Raji (cell line): Measurements from ENCODE around the gene MAPK11.

Experiments
- POLR2A ChIP-seq: IDR thresholded peaks from 2 replicates; pipeline ENCODE4 v1.6.1; 2011; ENCODE audit warnings: low read depth, low read length, control low read depth; ENCODE audit not compliant: insufficient read depth

Gene MAPK11

DNA sequence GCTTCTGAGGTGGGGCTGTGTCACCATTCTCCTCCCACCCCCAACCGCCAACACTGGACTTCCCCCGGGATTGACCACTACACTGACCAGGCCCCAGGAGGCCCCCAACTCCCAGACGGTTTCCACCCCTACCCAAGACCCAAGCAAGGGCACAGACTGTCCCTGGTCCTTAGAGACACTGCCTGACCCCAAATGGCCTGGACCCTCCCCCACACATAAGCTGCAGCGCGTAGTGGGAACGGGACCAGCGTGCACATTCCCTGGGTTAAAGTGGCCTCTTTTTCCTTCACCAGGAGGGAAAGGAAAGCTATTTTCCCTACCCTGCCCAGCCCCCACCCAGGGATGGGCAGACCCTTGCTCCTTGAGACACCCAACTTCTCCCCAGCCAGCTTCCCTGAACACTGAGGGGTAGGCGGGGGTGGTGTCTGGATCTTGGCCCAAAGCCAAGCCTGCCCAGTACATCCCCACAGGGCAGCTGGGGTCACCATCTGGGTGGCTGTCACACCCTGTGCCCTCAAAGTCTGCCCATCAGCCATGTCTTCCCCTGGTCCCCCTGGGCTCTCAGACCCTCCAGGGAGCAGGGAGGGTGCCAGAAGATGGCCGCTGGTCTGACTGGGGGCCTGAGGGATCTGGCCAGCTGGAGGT, 7.1 kb downstream of the MAPK11 start:
- TF ChIP-seq POLR2A, result no peak

- TF ChIP-seq POLR2A, result no peak
Observed at GRCh38 chr22:50262460-50262911, 7.7 kb downstream of the MAPK11 start.

DNA sequence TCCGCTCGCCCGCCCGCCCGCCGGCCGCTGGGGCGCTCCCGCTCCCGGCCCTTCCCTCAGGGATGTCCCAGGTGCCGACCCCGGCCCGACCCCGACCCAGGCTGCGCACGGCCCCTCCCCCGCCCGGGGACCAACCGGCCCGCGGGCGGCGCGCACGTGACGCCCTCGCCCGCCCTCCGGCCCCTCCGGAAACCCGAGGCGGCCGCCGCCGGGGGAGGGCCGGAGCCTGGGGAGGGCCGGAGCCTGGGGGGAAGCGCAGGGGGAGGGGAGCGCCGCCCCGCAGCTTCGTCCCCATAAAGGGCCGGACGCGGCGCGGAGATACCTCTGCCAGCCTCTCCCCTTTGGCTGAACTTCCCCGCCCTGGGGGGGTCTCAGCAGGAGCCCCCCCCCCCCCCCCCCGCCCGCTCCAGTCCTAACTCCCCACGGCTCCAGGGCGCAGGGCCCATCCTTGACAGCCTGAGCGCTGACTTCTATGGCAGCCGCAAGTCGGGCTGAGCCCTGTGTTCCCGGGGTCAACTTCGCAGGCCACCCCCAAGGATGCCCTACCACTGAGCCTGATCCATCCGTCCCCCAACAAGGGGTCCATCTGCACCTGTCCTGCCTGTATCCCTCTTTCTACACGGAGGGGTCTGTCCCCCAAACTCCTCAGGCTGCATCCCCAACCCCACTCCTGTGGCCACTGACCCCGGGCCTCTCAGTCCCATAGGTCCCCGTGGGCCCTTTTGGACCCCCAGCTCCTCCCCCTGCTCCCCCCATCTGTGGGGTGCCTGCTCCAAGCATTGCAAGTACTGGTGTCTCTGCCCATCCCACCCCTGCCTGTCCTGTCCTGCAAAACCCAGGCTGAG, 8.3 kb downstream of the MAPK11 start, which contains the start of gene MAPK12:
Gene MAPK12, minus strand, starts transcription at position 69 of the 845 bp plus-strand sequence. CDS start 174 bp downstream, outside the sequence.
- 0 out of 2 replicates have a peak, but pooled peaks have one; percentile 2 for TF ChIP-seq POLR2A

GRCh38 chr22:50260801-50261614, 9.2 kb downstream of the MAPK11 start:
- peak; percentile 64 for TF ChIP-seq POLR2A

GRCh38 chr22:50260434-50260800, 9.8 kb downstream of the MAPK11 start:
- no peak for TF ChIP-seq POLR2A

DNA sequence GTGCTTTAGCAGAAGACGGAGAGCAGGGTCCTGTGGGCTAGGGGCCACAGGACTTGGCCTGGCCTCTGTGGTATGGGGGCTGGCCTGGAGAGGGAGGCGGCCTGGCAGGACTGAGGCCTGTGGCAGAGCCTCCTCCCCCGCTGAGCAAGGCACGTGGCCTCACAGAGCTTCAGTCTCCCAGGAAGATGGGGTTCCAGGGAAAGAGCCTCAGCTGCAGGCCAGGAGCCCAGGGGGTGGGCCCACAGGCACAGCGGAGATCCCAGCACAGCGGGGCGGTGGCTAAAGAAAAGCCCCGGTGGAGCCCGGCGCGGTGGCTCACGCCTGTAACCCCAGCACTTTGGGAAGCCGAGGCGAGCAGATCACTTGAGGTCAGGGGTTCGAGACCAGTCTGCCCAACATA, 10.9 kb downstream of the MAPK11 start:
- no peak for TF ChIP-seq POLR2A

- no peak for TF ChIP-seq POLR2A
Observed at GRCh38 chr22:50258361-50259292, 11.6 kb downstream of the MAPK11 start.

DNA sequence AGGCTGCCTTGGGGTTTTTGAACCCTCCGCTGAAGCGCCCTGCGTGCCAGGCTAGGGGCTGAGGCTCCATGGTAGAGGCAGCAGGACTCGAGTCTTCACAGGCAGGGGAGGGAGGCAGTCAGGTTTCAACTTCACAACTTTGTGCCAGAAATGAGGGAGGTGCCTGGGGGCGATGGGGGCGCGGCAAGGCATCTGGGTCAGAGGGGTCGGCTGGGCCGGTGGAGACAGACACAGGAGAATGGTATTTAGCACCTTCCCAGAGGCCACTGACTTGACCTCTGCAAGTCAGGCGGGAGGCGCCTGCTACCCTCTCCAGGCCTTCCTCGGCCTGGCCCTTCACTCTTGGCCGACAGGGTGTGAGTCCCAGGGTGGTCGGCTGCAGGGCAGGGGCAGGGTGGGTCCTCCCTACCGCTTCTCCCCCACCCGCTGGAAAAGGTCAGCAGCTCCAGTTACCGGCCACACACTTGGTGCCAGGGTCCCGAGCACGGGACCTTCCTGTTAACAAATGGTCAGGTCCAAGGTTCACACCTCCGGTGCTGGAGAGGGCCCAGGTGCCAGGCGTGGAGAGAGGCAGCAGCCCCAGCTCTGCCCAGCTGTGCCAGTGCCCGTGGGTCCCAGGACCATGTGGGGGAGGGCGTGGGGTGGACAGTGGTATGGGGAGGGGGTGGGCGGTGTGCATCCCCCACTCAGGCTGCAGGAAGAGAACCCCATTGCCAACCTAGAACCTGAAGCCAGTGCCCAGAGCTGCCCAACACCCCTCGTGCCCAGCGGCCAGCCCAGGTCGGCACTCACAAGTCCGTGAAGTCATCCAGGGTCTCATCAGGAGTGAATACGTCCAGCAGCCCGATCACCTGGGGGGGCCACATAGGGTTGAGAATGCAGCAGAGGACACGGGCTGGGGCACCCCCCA, 12.5 kb downstream of the MAPK11 start:
- no peak for TF ChIP-seq POLR2A

DNA sequence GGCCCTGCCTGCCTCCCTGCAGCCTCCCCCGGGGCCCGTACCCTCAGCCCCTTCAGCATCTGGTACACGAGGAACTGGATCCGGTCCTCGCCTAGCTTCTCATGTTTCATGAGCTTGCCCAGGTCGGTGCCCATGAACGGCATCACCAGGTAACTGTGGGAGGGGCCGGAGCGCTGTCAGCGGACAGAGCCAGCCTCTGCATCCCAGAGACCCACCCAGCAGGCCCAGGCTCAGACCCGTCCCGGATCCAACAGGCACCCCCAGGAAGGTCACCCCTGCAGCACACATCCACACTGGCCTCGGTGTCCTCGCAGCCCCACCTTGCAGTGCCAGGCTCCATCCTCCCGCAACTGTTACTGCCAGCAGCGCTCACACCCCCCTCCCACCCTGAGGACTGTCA, 13.1 kb downstream of the MAPK11 start:
- TF ChIP-seq POLR2A, result no peak

DNA sequence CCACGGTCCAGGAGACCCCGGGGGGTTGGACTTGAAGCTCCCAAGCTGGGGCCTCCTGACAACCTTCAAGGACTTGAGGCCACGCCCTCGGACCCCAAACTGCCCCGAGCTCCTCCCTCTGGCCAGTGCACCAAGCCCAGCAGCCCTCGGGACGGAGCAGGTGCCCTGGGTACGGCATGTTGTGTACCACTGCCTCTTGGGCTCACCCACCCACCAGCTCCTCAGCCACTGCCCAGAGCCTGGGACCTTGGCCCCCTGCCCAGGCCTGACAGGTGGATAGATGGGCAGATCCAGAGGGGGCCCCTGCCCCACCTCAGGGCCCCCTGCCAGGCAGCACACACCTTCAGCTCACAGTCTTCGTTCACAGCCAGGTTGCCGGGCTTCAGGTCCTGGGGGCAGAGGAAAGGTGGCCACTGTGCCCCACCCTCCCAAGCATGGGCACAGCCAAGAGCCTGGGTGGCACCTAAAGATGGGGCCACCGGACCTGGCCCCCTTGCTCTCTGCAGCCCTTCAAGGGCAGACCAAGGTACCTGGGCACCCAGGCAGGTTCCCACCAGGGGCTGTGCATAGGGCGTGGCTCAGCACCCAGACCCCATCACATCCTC, 13.8 kb downstream of the MAPK11 start:
- no peak for TF ChIP-seq POLR2A

GRCh38 chr22:50255607-50256006, 14.6 kb downstream of the MAPK11 start:
- no peak for TF ChIP-seq POLR2A

- TF ChIP-seq POLR2A, result no peak
Observed at GRCh38 chr22:50255099-50255498, 15.1 kb downstream of the MAPK11 start.

- TF ChIP-seq POLR2A, result no peak
Observed at GRCh38 chr22:50253941-50254340, 16.2 kb downstream of the MAPK11 start.
